Upper lobe of left lung (tissue), 6 donors: ENCODE data around the gene CNTNAP2. TPM values are rescaled to one million over a fixed set of nuclear protein-coding genes. Genes with fewer than 3 reads are reported as not detected.

ENCODE experiments used
- ATAC-seq, 2 donors: fragments of 200-7000 bp; cut with Tn5 transposase; one replicate each; pipeline ENCODE4 v1.9.1; 2022; ENCODE audit warnings: mild to moderate bottlenecking in 2 of 2, moderate library complexity in 2 of 2; ENCODE audit not compliant: low FRiP score in 2 of 2
- DNase-seq, 2 donors: peaks; one replicate each; pipeline ENCODE4 v3.0.0-alpha.2; 2019 to 2020
- H3K27ac ChIP-seq, 4 donors: fragments of 200-600 bp; sonication (generic); one replicate each; pipeline ENCODE4 v1.5.1; 2016 to 2019
- H3K27me3 ChIP-seq, 4 donors: fragments of 200-600 bp; sonication (generic); one replicate each; pipeline ENCODE4 v1.5.1; 2017 to 2019
- H3K36me3 ChIP-seq, 4 donors: fragments of 200-600 bp; sonication (generic); one replicate each; pipeline ENCODE4 v1.5.1; 2016 to 2019
- H3K4me1 ChIP-seq, 4 donors: fragments of 200-600 bp; sonication (generic); one replicate each; pipeline ENCODE4 v1.5.1; 2018 to 2019
- H3K4me3 ChIP-seq, 4 donors: fragments of 200-600 bp; sonication (generic); one replicate each; pipeline ENCODE4 v1.5.1; 2017 to 2019; ENCODE audit warnings: mild to moderate bottlenecking in 2 of 4, moderate library complexity in 1 of 4
- H3K9me3 ChIP-seq, 4 donors: fragments of 200-600 bp; sonication (generic); one replicate each; pipeline ENCODE4 v1.5.1; 2018 to 2019
- EP300 ChIP-seq, 4 donors: sonication (generic); formaldehyde crosslinking; IDR thresholded peaks; one replicate each; pipeline ENCODE4 v1.5.1; 2017; ENCODE audit warnings: antibody characterized with exemption in 4 of 4, control low read depth in 2 of 4
- POLR2A ChIP-seq, 4 donors: fragments of 450-650 bp; IDR thresholded peaks; one replicate each; pipeline ENCODE4 v1.5.1; 2016 to 2017; ENCODE audit warnings: antibody characterized with exemption in 4 of 4, mild to moderate bottlenecking in 2 of 4
- POLR2AphosphoS5 ChIP-seq, 2 donors: sonication (generic); formaldehyde crosslinking; IDR thresholded peaks; one replicate each; pipeline ENCODE4 v1.5.1; 2017; ENCODE audit warnings: antibody characterized with exemption in 2 of 2
- WGBS, 2 donors: methylation state at CpG; one replicate each; pipeline ENCODE4 v1.1.5; 2017 to 2018; 5-methylcytosine and 5-hydroxymethylcytosine counted together
- total RNA-seq, 6 donors: library from RNA; depleted of rRNA in 4 of 6; stranded (reverse); fragments of >200 nt in 4 of 6; gene quantifications; one replicate each; pipeline versions ENCODE4 v1.1.0 to v1.2.1, GENCODE V29; 2016 to 2021
- TF ChIP-seq, protein P1 (sequence below), 6 experiments: fragments of 450-650 bp in 4 of 6; fragments of 200-600 bp in 2 of 6; sonication (generic) in 2 of 6; IDR thresholded peaks; one replicate each; pipeline ENCODE4 v1.5.1; 2016 to 2019; ENCODE audit warnings: antibody characterized with exemption in 6 of 6
- donor health status: DM: no; HTN: no; CAD: no; lungs with moderate emphysema.
- donor health status: DM: no; HTN: yes; CAD: no; lungs with severe emphysema.

Gene CNTNAP2
- total RNA-seq, 6 donors from 2014 or later, result 0.06 to 1.0 (median 0.37) TPM

DNA sequence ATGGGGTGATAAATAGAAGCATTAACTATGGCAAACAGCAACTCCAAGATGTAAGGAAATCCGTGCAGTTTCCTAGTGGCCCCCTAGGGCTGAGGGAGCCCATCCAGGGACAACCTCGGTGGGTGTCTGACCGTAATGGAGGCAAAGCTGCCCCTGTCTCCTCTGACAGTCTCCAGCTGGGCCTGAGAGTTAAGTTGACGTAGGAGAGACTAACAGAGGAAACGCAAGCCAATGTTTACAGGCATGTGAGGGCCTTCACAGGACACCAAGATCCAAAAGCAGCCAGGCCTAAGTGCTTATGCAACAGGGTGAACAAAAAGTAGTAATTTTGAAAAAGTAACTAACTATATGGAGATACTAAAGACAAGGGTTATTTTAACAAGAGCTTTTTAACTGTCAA lies 2144.0 kb downstream of the CNTNAP2 start:
- 54 to 67% methylated on average over 5 of the region's 5 CpGs for WGBS, 2 donors
- Histone ChIP-seq H3K27me3 (no peaks in the 10 kb centered on the region), H3K4me3 (no peak overlapping the region), H3K9me3 (no peaks in the 10 kb centered on the region), H3K27ac (peak overlapping the region in 1 of 4 donors; percentile 28), H3K36me3 (no peaks in the 10 kb centered on the region), H3K4me1 (peaks cover 0 to 7% (median 3%) of the 10 kb centered on the region in 4 donors)
- ATAC-seq, result peak; percentile 20 to 34
- TF ChIP-seq, protein P1, sequence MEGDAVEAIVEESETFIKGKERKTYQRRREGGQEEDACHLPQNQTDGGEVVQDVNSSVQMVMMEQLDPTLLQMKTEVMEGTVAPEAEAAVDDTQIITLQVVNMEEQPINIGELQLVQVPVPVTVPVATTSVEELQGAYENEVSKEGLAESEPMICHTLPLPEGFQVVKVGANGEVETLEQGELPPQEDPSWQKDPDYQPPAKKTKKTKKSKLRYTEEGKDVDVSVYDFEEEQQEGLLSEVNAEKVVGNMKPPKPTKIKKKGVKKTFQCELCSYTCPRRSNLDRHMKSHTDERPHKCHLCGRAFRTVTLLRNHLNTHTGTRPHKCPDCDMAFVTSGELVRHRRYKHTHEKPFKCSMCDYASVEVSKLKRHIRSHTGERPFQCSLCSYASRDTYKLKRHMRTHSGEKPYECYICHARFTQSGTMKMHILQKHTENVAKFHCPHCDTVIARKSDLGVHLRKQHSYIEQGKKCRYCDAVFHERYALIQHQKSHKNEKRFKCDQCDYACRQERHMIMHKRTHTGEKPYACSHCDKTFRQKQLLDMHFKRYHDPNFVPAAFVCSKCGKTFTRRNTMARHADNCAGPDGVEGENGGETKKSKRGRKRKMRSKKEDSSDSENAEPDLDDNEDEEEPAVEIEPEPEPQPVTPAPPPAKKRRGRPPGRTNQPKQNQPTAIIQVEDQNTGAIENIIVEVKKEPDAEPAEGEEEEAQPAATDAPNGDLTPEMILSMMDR (IDR thresholded peaks at IDR 0.05), result no peak
- no peak for TF ChIP-seq POLR2A (IDR thresholded peaks at IDR 0.05)
- TF ChIP-seq POLR2AphosphoS5 (IDR thresholded peaks at IDR 0.05), result no peak
- no peak for TF ChIP-seq EP300 (IDR thresholded peaks at IDR 0.05)
- DNase-seq, result no peak

DNA sequence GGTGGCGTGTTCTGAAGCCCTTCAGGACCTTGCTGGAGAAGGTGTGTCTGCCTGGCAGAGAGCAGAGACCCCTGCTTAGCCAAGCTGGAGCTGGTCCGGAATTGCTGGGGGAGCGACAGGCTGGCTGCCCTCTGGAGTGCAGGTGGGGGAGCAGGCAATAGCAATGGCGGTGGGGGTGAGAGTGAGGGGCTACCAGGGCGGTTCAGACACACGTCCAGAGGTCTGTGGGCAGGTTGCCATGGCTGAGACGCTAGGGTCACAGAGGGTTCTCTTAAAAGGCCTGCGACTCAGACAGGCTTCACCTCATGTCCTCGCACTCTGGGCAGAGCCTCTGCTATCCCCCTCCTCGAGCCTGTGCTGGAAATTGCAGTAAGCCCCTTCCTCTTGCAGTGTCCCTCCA lies 2144.9 kb downstream of the CNTNAP2 start:
- Histone ChIP-seq H3K4me1 (peaks cover 0 to 7% (median 3%) of the 10 kb centered on the region in 4 donors), H3K4me3 (no peak overlapping the region), H3K27ac (no peak overlapping the region), H3K27me3 (no peaks in the 10 kb centered on the region), H3K9me3 (no peaks in the 10 kb centered on the region), H3K36me3 (no peaks in the 10 kb centered on the region)
- ATAC-seq, result peak in 1 of 2 donors; percentile 28
- 87 to 88% methylated on average over 8 to 10 of the region's 10 CpGs for WGBS, 2 donors
- TF ChIP-seq POLR2A (IDR thresholded peaks at IDR 0.05) (no peak), EP300 (IDR thresholded peaks at IDR 0.05) (no peak), POLR2AphosphoS5 (IDR thresholded peaks at IDR 0.05) (no peak)
- TF ChIP-seq, protein P1 (IDR thresholded peaks at IDR 0.05), result no peak
- peak in 1 of 2 donors; percentile 18 for DNase-seq

DNA sequence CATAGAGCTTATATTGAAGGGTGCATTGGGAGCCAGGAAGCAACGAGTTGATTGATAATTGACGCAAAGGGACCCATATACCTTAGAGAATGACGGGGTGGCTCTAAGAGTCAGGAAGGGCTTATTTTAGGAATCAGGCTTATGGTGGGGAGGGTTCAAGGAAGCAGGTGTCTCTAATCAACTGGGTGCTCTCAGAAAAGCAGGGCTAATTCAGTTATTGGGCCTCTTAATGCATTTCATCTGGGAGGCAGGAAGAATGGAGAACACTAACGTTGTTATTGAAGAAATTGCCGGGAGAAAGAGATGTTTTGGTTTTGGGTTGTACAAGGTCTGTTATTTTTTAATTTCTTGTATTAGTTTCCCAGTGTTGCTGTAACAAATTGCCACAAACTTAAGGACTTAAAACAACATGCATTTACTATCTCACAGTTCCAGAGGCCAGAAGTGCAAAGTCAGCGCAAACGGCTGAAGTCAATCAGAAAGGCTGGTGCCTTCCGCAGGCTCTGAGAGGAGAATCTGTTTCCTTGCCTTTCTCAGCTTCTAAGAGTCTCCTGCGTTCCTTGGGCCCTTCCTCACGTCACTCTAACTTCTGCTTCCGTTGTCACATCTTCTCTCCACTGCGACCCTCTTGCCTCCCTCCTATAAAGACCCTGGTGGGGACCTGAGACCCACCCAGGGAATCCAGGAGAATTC lies 2145.5 kb downstream of the CNTNAP2 start:
- no peaks in the 10 kb centered on the region for H3K36me3 ChIP-seq
- H3K27me3 ChIP-seq, result no peaks in the 10 kb centered on the region
- WGBS, 2 donors, result 39 to 57% methylated on average over 12 of the region's 12 CpGs
- no peaks in the 10 kb centered on the region for H3K9me3 ChIP-seq
- no peak overlapping the region for H3K4me3 ChIP-seq
- H3K4me1 ChIP-seq, result peaks cover 0 to 7% (median 3%) of the 10 kb centered on the region in 4 donors
- no peak overlapping the region for H3K27ac ChIP-seq
- TF ChIP-seq, protein P1 (IDR thresholded peaks at IDR 0.05), result no peak
- TF ChIP-seq EP300 (IDR thresholded peaks at IDR 0.05) (no peak), POLR2AphosphoS5 (IDR thresholded peaks at IDR 0.05) (no peak), POLR2A (IDR thresholded peaks at IDR 0.05) (no peak)
- DNase-seq (no peak), ATAC-seq (peak in 1 of 2 donors; percentile 4)

DNA sequence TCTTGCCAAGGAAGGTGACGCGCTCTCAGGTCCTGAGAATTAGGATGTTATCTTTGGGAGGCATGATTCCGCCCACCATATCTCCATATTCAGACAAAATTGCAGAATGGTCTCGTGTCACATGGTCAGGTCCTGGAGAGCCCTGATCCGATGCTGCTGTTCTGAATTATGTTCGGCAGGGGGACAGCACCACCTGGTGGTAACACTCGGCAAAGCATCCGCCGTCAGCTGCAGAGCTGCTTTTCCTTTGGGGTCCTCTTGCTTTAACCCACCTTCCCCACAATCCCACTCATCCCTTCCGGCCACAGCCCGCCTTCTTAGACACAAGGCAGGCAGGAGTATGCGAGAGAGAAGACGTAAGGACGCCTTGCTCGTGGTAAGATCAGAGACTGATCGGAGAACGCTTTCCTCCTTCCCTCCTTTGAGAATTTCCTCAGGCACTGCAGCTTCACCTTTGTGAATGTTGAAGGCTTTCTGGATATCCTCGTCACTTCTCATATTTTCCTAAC lies 2146.2 kb downstream of the CNTNAP2 start:
- H3K36me3 ChIP-seq, result no peaks in the 10 kb centered on the region
- H3K27ac ChIP-seq, result no peak overlapping the region
- TF ChIP-seq POLR2AphosphoS5 (IDR thresholded peaks at IDR 0.05) (no peak), POLR2A (IDR thresholded peaks at IDR 0.05) (no peak), EP300 (IDR thresholded peaks at IDR 0.05) (no peak)
- TF ChIP-seq, protein P1 (IDR thresholded peaks at IDR 0.05), result peak; percentile 75 to 87 (median 80)
- no peak overlapping the region for H3K4me3 ChIP-seq
- H3K9me3 ChIP-seq, result no peaks in the 10 kb centered on the region
- DNase-seq, result peak in 1 of 2 donors; percentile 43
- H3K27me3 ChIP-seq, result no peaks in the 10 kb centered on the region
- H3K4me1 ChIP-seq, result peaks cover 0 to 7% (median 3%) of the 10 kb centered on the region in 4 donors
- peak in 1 of 2 donors; percentile 90 for ATAC-seq
- WGBS, 2 donors, result 9 to 10% methylated on average over 14 to 18 of the region's 18 CpGs
